ENCODE results near the gene GLP2R.
"Not testable (repeated sequence)": the region's sequence is repeated elsewhere in the genome, so short reads cannot be mapped to it uniquely, and the experiment has no call there.

The GLP2R gene

GRCh38 chr17:9825641-9826150, at the start of gene GLP2R:
Gene GLP2R (plus strand): TSS chr17:9825924. CDS start chr17:9826064, 140 bp downstream.
- no peak for DNase-seq (ENCODE audit: low read depth)
- TF ChIP-seq, protein P1, sequence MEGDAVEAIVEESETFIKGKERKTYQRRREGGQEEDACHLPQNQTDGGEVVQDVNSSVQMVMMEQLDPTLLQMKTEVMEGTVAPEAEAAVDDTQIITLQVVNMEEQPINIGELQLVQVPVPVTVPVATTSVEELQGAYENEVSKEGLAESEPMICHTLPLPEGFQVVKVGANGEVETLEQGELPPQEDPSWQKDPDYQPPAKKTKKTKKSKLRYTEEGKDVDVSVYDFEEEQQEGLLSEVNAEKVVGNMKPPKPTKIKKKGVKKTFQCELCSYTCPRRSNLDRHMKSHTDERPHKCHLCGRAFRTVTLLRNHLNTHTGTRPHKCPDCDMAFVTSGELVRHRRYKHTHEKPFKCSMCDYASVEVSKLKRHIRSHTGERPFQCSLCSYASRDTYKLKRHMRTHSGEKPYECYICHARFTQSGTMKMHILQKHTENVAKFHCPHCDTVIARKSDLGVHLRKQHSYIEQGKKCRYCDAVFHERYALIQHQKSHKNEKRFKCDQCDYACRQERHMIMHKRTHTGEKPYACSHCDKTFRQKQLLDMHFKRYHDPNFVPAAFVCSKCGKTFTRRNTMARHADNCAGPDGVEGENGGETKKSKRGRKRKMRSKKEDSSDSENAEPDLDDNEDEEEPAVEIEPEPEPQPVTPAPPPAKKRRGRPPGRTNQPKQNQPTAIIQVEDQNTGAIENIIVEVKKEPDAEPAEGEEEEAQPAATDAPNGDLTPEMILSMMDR (IDR thresholded peaks at IDR 0.05; ENCODE audit: low read depth, low read length, missing control alignments) = no peak
- in situ Hi-C loops (cut with HindIII; ENCODE audit: low sequenced_read_pairs) = loop anchor here (5.0 kb wide), 1 partner anchor 53 kb away; no protein-coding TSS in a partner anchor
- no peak within 1 kb of the TSS for H3K4me3 ChIP-seq (ENCODE audit: low read depth, low read length)

- no peak for DNase-seq (ENCODE audit: low read depth)
- no peak overlapping the region for H3K4me3 ChIP-seq (ENCODE audit: low read depth, low read length)
- in situ Hi-C loops (cut with HindIII; ENCODE audit: low sequenced_read_pairs) = no loop called here
- TF ChIP-seq, protein P1 (IDR thresholded peaks at IDR 0.05; ENCODE audit: low read depth, low read length, missing control alignments) = no peak
Observed at GRCh38 chr17:9776911-9777310, 48.8 kb upstream of the GLP2R start.

DNA sequence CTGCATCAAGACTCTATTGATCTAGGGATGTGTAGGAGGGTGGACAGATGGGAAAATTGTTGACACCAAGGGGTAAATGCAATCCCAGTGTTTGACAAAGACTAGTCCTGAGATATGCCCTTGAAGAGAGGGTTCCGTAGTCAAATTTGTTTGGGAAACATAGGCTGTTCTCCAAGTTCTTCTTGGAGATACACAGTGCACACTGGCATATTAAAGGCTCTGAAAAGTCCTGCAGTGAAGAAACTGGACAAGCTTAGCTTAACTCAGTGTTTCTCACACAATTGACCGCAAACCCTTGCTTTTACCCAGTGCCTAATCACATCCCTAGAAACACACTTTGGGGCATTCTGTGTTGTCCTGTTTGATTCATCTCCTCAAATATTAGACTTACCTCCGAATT, 45.2 kb upstream of the GLP2R start:
- in situ Hi-C loops (cut with HindIII; ENCODE audit: low sequenced_read_pairs) = no loop called here
- no peak overlapping the region for H3K4me3 ChIP-seq (ENCODE audit: low read depth, low read length)
- TF ChIP-seq, protein P1 (IDR thresholded peaks at IDR 0.05; ENCODE audit: low read depth, low read length, missing control alignments) = no peak
- DNase-seq (ENCODE audit: low read depth) = no peak

- DNase-seq (ENCODE audit: low read depth) = no peak
- in situ Hi-C loops (cut with HindIII; ENCODE audit: low sequenced_read_pairs) = no loop called here
- TF ChIP-seq, protein P1 (IDR thresholded peaks at IDR 0.05; ENCODE audit: low read depth, low read length, missing control alignments) = no peak
Observed at GRCh38 chr17:9783050-9783449, 42.7 kb upstream of the GLP2R start.

DNA sequence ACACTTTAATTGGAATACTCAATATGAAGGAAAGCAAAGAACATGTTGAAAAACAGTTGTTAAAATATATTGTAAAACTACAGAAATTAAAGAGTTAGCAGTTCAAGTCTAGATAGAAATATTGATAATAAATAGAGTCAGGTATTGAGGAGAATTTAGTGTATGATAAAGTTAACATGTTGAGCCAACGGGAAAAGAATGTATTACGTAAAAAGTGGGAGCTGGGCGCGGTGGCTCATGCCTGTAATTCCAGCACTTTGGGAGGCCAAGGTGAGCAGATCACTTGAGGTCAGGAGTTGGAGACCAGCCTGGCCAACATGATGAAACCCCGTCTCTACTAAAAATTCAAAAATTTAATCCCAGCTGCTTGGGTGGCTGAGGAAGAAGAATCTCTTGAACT, 42.3 kb upstream of the GLP2R start:
- DNase-seq (ENCODE audit: low read depth); in situ Hi-C loops (cut with HindIII; ENCODE audit: low sequenced_read_pairs); H3K4me3 ChIP-seq (ENCODE audit: low read depth, low read length): not testable (repeated sequence)

More at GRCh38 chr17:9783050-9783449, 42.7 kb upstream of the GLP2R start:
- H3K4me3 ChIP-seq (ENCODE audit: low read depth, low read length) = no peak overlapping the region

- no peak for DNase-seq (ENCODE audit: low read depth)
- TF ChIP-seq, protein P1 (IDR thresholded peaks at IDR 0.05; ENCODE audit: low read depth, low read length, missing control alignments) = no peak
- in situ Hi-C loops (cut with HindIII; ENCODE audit: low sequenced_read_pairs) = no loop called here
- no peak overlapping the region for H3K4me3 ChIP-seq (ENCODE audit: low read depth, low read length)
Observed at GRCh38 chr17:9784544-9784943, 41.2 kb upstream of the GLP2R start.

- no peak for DNase-seq (ENCODE audit: low read depth)
- no peak overlapping the region for H3K4me3 ChIP-seq (ENCODE audit: low read depth, low read length)
- in situ Hi-C loops (cut with HindIII; ENCODE audit: low sequenced_read_pairs) = no loop called here
- TF ChIP-seq, protein P1 (IDR thresholded peaks at IDR 0.05; ENCODE audit: low read depth, low read length, missing control alignments) = no peak
Observed at GRCh38 chr17:9788601-9789000, 37.1 kb upstream of the GLP2R start.

All from astrocyte of the cerebellum (primary cell).